Measurements from ENCODE around the gene FOLR2.

GRCh38 chr11:72208281-72208680 is 8.3 kb upstream of the FOLR2 start:
- TF ChIP-seq CTCF (optimal IDR thresholded peaks at IDR 0.05 in 1 of 3, IDR thresholded peaks at IDR 0.05 in 1 of 3, conservative IDR thresholded peaks at IDR 0.05 in 1 of 3; ENCODE audit: extremely low read depth in 1 of 3, insufficient read depth in 2 of 3, low read length in 3 of 3): no peak
- TF ChIP-seq EZH2 (IDR thresholded peaks at IDR 0.05; ENCODE audit: low read length): no peak

Measured in keratinocyte (primary cell).